GM12878 (cell line): ENCODE results near the gene EBF3. TPM values are rescaled to one million over a fixed set of nuclear protein-coding genes. Genes with fewer than 3 reads are reported as not detected.

Experiments
- ATAC-seq: fragments of 200-7000 bp; cut with Tn5 transposase; 3 replicates; pipeline ENCODE4 v1.9.1; 2020; ENCODE audit warnings: mild to moderate bottlenecking, moderate library complexity
- BruUV-seq: library from RNA; stranded (reverse); fragments of 400-500 nt; replicated peaks from 2 replicates; lab custom pipeline; 2021; lab: Mats Ljungman, UMichigan
- CTCF ChIA-PET: fragments of 300-600 bp; sonication (Branson Sonifier 250); formaldehyde crosslinking; extraction: SDS; loops from one replicate; lab custom pipeline; 2021; ENCODE audit warnings: inconsistent platforms; lab: Yijun Ruan, JAX
- POLR2A ChIA-PET: fragments of 350-600 bp; formaldehyde crosslinking; extraction: SDS; loops from one replicate; lab custom pipeline; 2021; ENCODE audit warnings: inconsistent platforms; lab: Charles Lee
- RAD21 ChIA-PET: fragments of 300-600 bp; sonication (Branson Sonifier 250); formaldehyde crosslinking; loops from one replicate; lab custom pipeline; 2023; ENCODE audit warnings: antibody characterized with exemption; ENCODE audit not compliant: unreplicated experiment; lab: Charles Lee
- SMC1A ChIA-PET: fragments of 300-600 bp; sonication (Branson Sonifier 250); formaldehyde crosslinking; loops from one replicate; lab custom pipeline; 2023; ENCODE audit not compliant: unreplicated experiment, uncharacterized antibody; lab: Charles Lee
- DNase-seq: peaks from one replicate; pipeline ENCODE4 v3.0.0-alpha.2; 2011; ENCODE audit warnings: low read depth, low spot score
- FAIRE-seq: peaks from 3 replicates; lab custom pipeline; 2011; peaks lifted over from hg19 to GRCh38; lab: Jason Lieb, UNC
- H2AFZ ChIP-seq: 2 replicates; pipeline ENCODE4 v1.6.0; 2011; ENCODE audit warnings: low read depth, low read length, control low read depth; ENCODE audit not compliant: control insufficient read depth
- H3K27ac ChIP-seq: 2 replicates; pipeline ENCODE4 v1.5.1; 2011; ENCODE audit warnings: control low read depth; ENCODE audit not compliant: control insufficient read depth, insufficient read depth
- H3K27me3 ChIP-seq, 2 experiments: replicated peaks in 1 of 2; 2 replicates each; pipeline versions ENCODE4 v1.6.0 to v1.6.1; 2011; ENCODE audit warnings: low read length in 1 of 2; ENCODE audit not compliant: control insufficient read depth in 2 of 2, insufficient read depth in 2 of 2
- H3K36me3 ChIP-seq, 2 experiments: 2 replicates each; pipeline ENCODE4 v1.5.1; 2011; ENCODE audit warnings: low read length in 1 of 2; ENCODE audit not compliant: control insufficient read depth in 2 of 2, insufficient read depth in 2 of 2
- H3K4me1 ChIP-seq: 2 replicates; pipeline ENCODE4 v1.6.1; 2011; ENCODE audit warnings: mild to moderate bottlenecking, low read length, moderate library complexity, mixed read lengths; ENCODE audit not compliant: control insufficient read depth, insufficient read depth
- H3K4me2 ChIP-seq: 2 replicates; pipeline ENCODE4 v1.6.0; 2011; ENCODE audit warnings: control low read depth; ENCODE audit not compliant: control insufficient read depth, insufficient read depth
- H3K4me3 ChIP-seq: fragments of 200-600 bp; sonication (generic); 2 replicates; pipeline ENCODE4 v1.5.1; 2016
- H3K79me2 ChIP-seq: 2 replicates; pipeline ENCODE4 v1.6.0; 2011; ENCODE audit warnings: low read length; ENCODE audit not compliant: control insufficient read depth, insufficient read depth
- H3K9ac ChIP-seq: 2 replicates; pipeline ENCODE4 v1.8.0; 2011; ENCODE audit warnings: low read length, control low read depth, mixed read lengths; ENCODE audit not compliant: control insufficient read depth, insufficient read depth
- H3K9me3 ChIP-seq: replicated peaks from 3 replicates; pipeline ENCODE4 v1.5.1; 2011; ENCODE audit warnings: mild to moderate bottlenecking, low read length; ENCODE audit not compliant: control insufficient read depth, insufficient read depth
- H4K20me1 ChIP-seq: 2 replicates; pipeline ENCODE4 v1.6.0; 2011; ENCODE audit not compliant: control insufficient read depth, insufficient read depth
- CBFB ChIP-seq: IDR thresholded peaks from 2 replicates; pipeline ENCODE4 v1.6.1; 2016; ENCODE audit warnings: antibody characterized with exemption, low read depth
- CEBPB ChIP-seq, 2 experiments: fragments of 150-350 bp in 1 of 2; IDR thresholded peaks; 2 replicates each; pipeline ENCODE4 v1.6.1; 2012 to 2014; ENCODE audit warnings: low read depth in 2 of 2, low read length in 2 of 2, borderline replicate concordance in 1 of 2, inconsistent platforms in 1 of 2
- GATAD2B ChIP-seq: fragments of 450-650 bp; conservative IDR thresholded peaks from 2 replicates; pipeline ENCODE4 v1.6.1; 2017; ENCODE audit warnings: low read depth, mild to moderate bottlenecking, moderate library complexity
- NBN ChIP-seq: fragments of 450-650 bp; IDR thresholded peaks from 2 replicates; pipeline ENCODE4 v1.6.1; 2016
- NR2C2 ChIP-seq: IDR thresholded peaks from 2 replicates; pipeline ENCODE4 v1.6.1; 2011; ENCODE audit warnings: borderline replicate concordance, low read depth; ENCODE audit not compliant: control insufficient read depth, insufficient read length
- RBBP5 ChIP-seq: fragments of 200-600 bp; sonication (generic); conservative IDR thresholded peaks from 2 replicates; pipeline ENCODE4 v1.6.1; 2016
- SPI1 ChIP-seq: IDR thresholded peaks from 2 replicates; pipeline ENCODE4 v1.6.1; 2011; ENCODE audit warnings: low read depth, mild to moderate bottlenecking, low read length, moderate library complexity, borderline replicate concordance; ENCODE audit not compliant: insufficient read depth
- ZNF622 ChIP-seq: fragments of 450-650 bp; IDR thresholded peaks from 2 replicates; pipeline ENCODE4 v1.6.1; 2017; ENCODE audit warnings: mild to moderate bottlenecking, inconsistent platforms
- WGBS: methylation state at CpG from one replicate; pipeline ENCODE4 v1.1.6; 2016; ENCODE audit warnings: low lambda C conversion rate; ENCODE audit not compliant: insufficient replicate concordance, insufficient coverage; ENCODE audit errors: missing lambda C conversion rate; 5-methylcytosine and 5-hydroxymethylcytosine counted together
- in situ Hi-C: fragments of 300-500 bp; cut with MboI; formaldehyde crosslinking; loops from 9 replicates; pipeline ENCODE4 v1.14.3; 2018; ENCODE audit warnings: mixed read lengths
- intact Hi-C: fragments of 100-400 bp; cut with micrococcal nuclease; formaldehyde crosslinking; loops from one replicate; pipeline ENCODE4 v1.14.2; 2022; ENCODE audit not compliant: unreplicated experiment
- polyA plus RNA-seq, 11 experiments: library from polyadenylated mRNA; depleted of rRNA in 4 of 11; unstranded in 6 of 11; stranded (reverse) in 5 of 11; fragments of >200 nt; fragmentation: Nextera tagmentation in 4 of 11; fragmentation: Illumina TruSeq in 1 of 11; extraction: Ambion mirVana in 4 of 11; extraction: Trizol in 1 of 11; gene quantifications; 1 replicate in 1 of 11; 2 replicates in 10 of 11; pipeline versions ENCODE4 v1.2.1 to v1.2.3, GENCODE V29; 2011 to 2016; ENCODE audit warnings: inconsistent platforms in 2 of 11, missing spikeins in 2 of 11, low read depth in 1 of 11
- total RNA-seq, 4 experiments: library from RNA; depleted of rRNA in 3 of 4; stranded (reverse); fragments of >200 nt in 3 of 4; fragmentation: Illumina TruSeq in 1 of 4; extraction: Trizol in 1 of 4; gene quantifications; 2 replicates each; pipeline versions ENCODE4 v1.2.1 to v1.2.3, GENCODE V29; 2013 to 2021
- TF ChIP-seq, protein P1 (sequence below): IDR thresholded peaks from 2 replicates; pipeline ENCODE4 v1.6.1; 2012; ENCODE audit warnings: low read depth, low read length, improper control_type of control experiment
- TF ChIP-seq, protein P2 (sequence below): fragments of 450-650 bp; conservative IDR thresholded peaks from 2 replicates; pipeline ENCODE4 v1.6.1; 2017; ENCODE audit warnings: mild to moderate bottlenecking, moderate library complexity
- TF ChIP-seq, protein P3 (sequence below): fragments of 450-650 bp; IDR thresholded peaks from 2 replicates; pipeline ENCODE4 v1.6.1; 2016; ENCODE audit warnings: mild to moderate bottlenecking

EBF3 gene
- total and polyA plus RNA-seq, 10 of the 15 experiments (the other 5 are each of a cell fraction or from before 2014, with no cell fraction given) = not detected

DNA sequence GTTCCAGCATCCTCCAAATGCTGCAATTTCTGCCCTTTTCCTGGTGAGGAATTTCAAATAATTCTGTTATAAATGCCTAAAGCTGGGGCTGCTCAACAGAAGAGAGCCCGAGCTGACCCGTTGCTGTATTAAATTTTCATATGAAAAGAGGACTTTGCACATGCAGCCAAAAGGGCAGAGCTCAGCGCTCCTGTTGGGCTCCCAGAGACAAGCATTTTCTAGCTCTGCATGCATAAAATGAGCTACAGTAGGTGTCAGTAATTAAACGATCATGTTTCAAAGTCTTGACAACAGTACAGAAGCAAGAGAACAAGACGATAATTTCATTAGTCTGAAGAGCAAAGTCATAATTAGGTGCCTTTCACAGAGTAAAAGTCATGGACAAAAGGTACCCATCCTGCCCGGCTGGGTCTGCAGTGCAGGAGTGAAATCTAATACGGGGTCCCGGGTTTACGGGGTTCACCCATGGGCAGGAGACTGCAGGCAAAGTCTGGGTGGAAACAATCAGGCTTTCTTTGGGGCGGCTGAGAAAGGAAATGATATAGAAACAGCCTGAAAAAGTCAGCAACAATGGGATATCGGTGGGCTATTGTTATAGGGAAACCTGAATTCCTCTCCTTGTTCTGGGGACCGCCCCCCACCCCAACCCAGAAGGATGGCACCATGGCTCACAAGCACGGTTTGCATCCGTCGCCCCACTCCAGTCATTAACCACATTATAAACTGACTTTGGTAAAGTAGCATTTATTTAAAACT, 66.0 kb downstream of the EBF3 start:
- intact Hi-C loops = no loop called here

DNA sequence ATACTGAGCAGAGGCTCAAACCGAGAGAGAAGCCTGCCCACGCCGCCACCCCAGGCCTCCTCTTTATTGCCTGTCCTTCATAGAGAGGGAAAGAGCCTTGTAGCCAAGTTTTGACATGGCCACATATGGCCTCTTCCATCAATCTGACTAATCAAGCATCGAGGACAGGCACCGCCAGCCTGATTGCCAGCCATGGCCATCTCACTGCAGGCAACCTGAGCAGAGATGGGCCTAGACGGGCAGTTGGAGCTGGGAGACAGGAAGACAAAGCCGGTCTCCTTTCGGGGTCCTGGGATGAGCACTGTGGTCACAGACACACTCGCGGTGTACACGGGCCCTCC, 67.2 kb downstream of the EBF3 start:
- Histone ChIP-seq H4K20me1 (no peaks in the 10 kb centered on the region), H3K4me1 (no peaks in the 10 kb centered on the region), H3K27me3 (no peaks in the 10 kb centered on the region), H3K4me3 (no peak overlapping the region), H3K9ac (no peak overlapping the region), H3K36me3 (no peaks in the 10 kb centered on the region), H2AFZ (no peak overlapping the region), H3K9me3 (no peaks in the 10 kb centered on the region), H3K79me2 (no peaks in the 10 kb centered on the region), H3K4me2 (no peak overlapping the region), H3K27ac (no peak overlapping the region)
- no peak for FAIRE-seq
- SMC1A ChIA-PET = no interaction called here
- intact Hi-C loops = no loop called here
- no peak for ATAC-seq
- BruUV-seq = no TSS peak
- DNase-seq = no peak
- POLR2A ChIA-PET = no interaction called here
- in situ Hi-C loops = no loop called here
- CTCF ChIA-PET = no interaction called here
- RAD21 ChIA-PET = no interaction called here
- WGBS = 50% methylated on average over 11 of the region's 11 CpGs
- TF ChIP-seq, protein P1, sequence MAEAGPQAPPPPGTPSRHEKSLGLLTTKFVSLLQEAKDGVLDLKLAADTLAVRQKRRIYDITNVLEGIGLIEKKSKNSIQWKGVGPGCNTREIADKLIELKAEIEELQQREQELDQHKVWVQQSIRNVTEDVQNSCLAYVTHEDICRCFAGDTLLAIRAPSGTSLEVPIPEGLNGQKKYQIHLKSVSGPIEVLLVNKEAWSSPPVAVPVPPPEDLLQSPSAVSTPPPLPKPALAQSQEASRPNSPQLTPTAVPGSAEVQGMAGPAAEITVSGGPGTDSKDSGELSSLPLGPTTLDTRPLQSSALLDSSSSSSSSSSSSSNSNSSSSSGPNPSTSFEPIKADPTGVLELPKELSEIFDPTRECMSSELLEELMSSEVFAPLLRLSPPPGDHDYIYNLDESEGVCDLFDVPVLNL = no peak
- TF ChIP-seq SPI1 (no peak), GATAD2B (no peak), NR2C2 (no peak)
- TF ChIP-seq, protein P2, sequence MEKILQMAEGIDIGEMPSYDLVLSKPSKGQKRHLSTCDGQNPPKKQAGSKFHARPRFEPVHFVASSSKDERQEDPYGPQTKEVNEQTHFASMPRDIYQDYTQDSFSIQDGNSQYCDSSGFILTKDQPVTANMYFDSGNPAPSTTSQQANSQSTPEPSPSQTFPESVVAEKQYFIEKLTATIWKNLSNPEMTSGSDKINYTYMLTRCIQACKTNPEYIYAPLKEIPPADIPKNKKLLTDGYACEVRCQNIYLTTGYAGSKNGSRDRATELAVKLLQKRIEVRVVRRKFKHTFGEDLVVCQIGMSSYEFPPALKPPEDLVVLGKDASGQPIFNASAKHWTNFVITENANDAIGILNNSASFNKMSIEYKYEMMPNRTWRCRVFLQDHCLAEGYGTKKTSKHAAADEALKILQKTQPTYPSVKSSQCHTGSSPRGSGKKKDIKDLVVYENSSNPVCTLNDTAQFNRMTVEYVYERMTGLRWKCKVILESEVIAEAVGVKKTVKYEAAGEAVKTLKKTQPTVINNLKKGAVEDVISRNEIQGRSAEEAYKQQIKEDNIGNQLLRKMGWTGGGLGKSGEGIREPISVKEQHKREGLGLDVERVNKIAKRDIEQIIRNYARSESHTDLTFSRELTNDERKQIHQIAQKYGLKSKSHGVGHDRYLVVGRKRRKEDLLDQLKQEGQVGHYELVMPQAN = no peak

More for the DNA sequence above, 66.0 kb downstream of the EBF3 start:
- no peaks in the 10 kb centered on the region for H4K20me1 ChIP-seq
- ChIA-PET CTCF (no interaction called here), RAD21 (no interaction called here), POLR2A (no interaction called here), SMC1A (no interaction called here)
- DNase-seq (no peak), ATAC-seq (no peak), FAIRE-seq (no peak)
- H3K36me3 ChIP-seq = no peaks in the 10 kb centered on the region
- TF ChIP-seq CEBPB (IDR thresholded peaks at IDR 0.05; ENCODE audit: borderline replicate concordance in 1 of 2, low read depth in 2 of 2, low read length in 2 of 2) = no peak
- TF ChIP-seq CBFB = no peak
- TF ChIP-seq RBBP5 = no peak
- TF ChIP-seq, protein P3, sequence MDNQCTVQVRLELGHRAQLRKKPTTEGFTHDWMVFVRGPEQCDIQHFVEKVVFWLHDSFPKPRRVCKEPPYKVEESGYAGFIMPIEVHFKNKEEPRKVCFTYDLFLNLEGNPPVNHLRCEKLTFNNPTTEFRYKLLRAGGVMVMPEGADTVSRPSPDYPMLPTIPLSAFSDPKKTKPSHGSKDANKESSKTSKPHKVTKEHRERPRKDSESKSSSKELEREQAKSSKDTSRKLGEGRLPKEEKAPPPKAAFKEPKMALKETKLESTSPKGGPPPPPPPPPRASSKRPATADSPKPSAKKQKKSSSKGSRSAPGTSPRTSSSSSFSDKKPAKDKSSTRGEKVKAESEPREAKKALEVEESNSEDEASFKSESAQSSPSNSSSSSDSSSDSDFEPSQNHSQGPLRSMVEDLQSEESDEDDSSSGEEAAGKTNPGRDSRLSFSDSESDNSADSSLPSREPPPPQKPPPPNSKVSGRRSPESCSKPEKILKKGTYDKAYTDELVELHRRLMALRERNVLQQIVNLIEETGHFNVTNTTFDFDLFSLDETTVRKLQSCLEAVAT = no peak
- no peak for TF ChIP-seq ZNF622
- no peak for TF ChIP-seq NBN
- in situ Hi-C loops = no loop called here
- no TSS peak for BruUV-seq
- H2AFZ ChIP-seq = no peak overlapping the region
- H3K4me1 ChIP-seq = no peaks in the 10 kb centered on the region
- no peak overlapping the region for H3K4me2 ChIP-seq
- no peak overlapping the region for H3K9ac ChIP-seq
- H3K4me3 ChIP-seq = no peak overlapping the region
- H3K27me3 ChIP-seq = no peaks in the 10 kb centered on the region
- WGBS = 55% methylated on average over 15 of the region's 15 CpGs
- no peaks in the 10 kb centered on the region for H3K79me2 ChIP-seq
- H3K9me3 ChIP-seq = no peaks in the 10 kb centered on the region
- H3K27ac ChIP-seq = no peak overlapping the region
